PC-9 (cell line): Measurements from ENCODE around the gene KIF5C.

Experiments
- EZH2 ChIP-seq: fragments of 200-600 bp; sonication (generic); IDR thresholded peaks from 2 replicates; pipeline ENCODE4 v1.8.0; 2017; ENCODE audit warnings: antibody characterized with exemption, low read depth
- TF ChIP-seq, protein P1 (sequence below): fragments of 200-600 bp; sonication (generic); conservative IDR thresholded peaks from 2 replicates; pipeline ENCODE4 v1.6.1; 2017; ENCODE audit warnings: mixed run types, antibody characterized with exemption, mild to moderate bottlenecking, moderate library complexity

- TF ChIP-seq, protein P1, sequence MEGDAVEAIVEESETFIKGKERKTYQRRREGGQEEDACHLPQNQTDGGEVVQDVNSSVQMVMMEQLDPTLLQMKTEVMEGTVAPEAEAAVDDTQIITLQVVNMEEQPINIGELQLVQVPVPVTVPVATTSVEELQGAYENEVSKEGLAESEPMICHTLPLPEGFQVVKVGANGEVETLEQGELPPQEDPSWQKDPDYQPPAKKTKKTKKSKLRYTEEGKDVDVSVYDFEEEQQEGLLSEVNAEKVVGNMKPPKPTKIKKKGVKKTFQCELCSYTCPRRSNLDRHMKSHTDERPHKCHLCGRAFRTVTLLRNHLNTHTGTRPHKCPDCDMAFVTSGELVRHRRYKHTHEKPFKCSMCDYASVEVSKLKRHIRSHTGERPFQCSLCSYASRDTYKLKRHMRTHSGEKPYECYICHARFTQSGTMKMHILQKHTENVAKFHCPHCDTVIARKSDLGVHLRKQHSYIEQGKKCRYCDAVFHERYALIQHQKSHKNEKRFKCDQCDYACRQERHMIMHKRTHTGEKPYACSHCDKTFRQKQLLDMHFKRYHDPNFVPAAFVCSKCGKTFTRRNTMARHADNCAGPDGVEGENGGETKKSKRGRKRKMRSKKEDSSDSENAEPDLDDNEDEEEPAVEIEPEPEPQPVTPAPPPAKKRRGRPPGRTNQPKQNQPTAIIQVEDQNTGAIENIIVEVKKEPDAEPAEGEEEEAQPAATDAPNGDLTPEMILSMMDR: no peak
- no peak for TF ChIP-seq EZH2
Observed at GRCh38 chr2:148996805-148997204, 121.8 kb downstream of the KIF5C start.
